Measurements from ENCODE around the gene B4GALNT4.
"Not testable (repeated sequence)": the region's sequence is repeated elsewhere in the genome, so short reads cannot be mapped to it uniquely, and the experiment has no call there.

Gene B4GALNT4

DNA sequence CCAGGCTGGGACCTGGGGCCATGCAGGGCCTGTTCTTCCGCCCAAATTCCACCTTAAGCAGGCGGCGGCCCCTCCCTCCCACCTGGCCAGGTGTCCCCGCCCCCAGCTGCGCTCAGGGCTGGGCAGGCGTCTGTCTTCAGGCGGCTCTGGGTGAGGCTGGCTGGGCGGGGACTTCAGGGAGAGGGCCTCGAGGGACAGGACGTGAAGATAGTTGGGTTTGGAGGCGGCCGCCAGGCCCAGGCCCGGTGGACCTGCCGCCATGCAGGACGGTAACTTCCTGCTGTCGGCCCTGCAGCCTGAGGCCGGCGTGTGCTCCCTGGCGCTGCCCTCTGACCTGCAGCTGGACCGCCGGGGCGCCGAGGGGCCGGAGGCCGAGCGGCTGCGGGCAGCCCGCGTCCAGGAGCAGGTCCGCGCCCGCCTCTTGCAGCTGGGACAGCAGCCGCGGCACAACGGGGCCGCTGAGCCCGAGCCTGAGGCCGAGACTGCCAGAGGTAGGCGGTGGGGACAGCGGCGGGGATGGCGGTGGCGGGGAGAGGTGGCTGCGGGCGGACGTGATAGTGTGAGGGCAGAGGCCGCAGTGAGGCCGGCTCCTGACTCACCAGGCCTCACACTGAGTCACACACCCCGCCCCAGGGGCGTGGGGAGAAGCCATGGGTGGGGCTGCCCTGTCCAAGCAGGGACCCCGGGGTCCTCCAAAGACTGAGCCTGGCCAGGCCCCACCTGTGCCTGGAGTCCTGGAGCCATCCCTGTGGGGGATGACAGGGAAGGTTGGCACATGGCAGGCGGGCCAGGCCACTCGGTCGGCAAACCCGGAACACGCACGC lies 24.9 kb downstream of the B4GALNT4 start, which contains the start of gene PKP3:
TSS of gene PKP3 (plus strand) at position 176 of the 824 bp plus-strand sequence. CDS start at position 260, 84 bp downstream.
- no peak for DNase-seq

DNA sequence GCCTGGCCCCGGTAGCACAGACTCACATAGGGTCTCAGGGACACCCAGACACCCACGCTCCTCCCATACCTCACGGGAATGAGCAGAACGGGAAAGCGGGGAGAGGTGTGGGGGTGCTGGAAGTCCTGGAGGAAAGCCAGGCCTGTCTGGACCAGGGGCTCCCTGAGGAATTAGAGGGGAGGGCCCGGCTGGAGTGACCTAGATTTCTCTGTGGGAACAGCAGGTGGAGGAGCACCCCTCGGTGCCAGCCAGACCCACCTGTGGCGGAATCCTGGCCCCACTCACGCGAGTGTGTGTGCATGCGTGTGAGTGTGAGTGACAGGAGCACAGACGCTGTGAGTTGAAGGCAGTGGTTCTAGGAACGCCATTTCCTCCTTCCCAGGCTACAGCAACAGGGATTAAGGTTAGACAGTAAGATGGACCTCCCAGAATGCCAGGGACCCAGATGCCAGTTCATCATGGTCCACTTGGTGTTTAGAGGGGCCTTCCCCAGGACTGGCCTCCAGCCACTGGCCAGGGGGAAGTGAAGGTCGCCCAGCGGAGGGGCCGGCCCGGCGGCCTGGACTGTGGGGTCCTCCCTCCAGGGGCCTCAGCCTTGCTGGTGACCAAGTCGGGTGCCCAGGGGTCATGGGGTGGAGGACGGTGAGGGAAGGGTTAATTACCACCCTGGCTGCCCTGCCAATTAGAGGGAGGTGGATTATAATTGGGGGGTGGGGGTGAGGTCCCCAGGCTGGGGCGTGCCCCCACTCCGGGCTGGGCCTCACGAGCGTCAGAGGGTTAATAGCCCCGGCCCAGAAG lies 25.8 kb downstream of the B4GALNT4 start:
- DNase-seq = no peak

DNA sequence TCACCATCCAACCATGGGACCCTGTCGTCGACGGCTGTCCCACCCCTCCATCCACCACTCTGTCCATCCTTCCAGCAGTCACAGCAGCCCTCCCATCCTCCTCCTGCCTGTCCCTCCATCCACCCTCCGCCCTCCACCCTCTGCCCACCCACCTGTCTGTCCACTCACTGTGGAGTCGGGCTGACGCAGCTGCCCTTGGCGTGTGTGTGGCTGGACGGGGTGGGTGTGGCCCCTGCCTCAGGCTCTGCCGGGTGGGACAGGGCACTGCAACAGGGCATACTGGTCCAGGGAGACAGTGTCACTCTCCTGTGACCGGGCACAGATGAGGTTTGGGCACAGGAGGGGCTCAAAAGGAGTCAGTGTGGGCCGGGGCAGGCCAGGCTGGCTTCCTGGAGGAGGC lies 26.6 kb downstream of the B4GALNT4 start:
- DNase-seq = no peak

DNA sequence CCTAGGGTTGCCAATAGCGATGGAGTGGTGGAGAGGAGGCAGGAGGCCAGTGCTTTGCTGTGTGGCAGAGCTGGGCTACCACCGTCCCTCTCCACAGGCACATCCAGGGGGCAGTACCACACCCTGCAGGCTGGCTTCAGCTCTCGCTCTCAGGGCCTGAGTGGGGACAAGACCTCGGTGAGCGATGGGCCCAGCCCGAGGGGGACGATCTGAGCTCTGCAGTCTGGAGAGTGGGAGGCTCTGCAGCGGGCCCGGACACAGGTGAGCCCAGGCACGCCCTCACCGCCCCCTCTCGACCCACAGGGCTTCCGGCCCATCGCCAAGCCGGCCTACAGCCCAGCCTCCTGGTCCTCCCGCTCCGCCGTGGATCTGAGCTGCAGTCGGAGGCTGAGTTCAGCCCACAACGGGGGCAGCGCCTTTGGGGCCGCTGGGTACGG lies 27.2 kb downstream of the B4GALNT4 start:
- no peak for DNase-seq

DNA sequence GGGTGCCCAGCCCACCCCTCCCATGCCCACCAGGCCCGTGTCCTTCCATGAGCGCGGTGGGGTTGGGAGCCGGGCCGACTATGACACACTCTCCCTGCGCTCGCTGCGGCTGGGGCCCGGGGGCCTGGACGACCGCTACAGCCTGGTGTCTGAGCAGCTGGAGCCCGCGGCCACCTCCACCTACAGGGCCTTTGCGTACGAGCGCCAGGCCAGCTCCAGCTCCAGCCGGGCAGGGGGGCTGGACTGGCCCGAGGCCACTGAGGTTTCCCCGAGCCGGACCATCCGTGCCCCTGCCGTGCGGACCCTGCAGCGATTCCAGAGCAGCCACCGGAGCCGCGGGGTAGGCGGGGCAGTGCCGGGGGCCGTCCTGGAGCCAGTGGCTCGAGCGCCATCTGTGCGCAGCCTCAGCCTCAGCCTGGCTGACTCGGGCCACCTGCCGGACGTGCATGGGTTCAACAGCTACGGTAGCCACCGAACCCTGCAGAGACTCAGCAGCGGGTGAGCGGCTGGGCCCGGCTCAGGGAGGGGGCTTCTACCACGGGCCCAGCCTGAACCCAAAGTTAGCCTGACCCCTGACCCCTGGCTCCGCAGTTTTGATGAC lies 27.7 kb downstream of the B4GALNT4 start:
- DNase-seq = peak in 1 of 4 experiments; percentile 37

DNA sequence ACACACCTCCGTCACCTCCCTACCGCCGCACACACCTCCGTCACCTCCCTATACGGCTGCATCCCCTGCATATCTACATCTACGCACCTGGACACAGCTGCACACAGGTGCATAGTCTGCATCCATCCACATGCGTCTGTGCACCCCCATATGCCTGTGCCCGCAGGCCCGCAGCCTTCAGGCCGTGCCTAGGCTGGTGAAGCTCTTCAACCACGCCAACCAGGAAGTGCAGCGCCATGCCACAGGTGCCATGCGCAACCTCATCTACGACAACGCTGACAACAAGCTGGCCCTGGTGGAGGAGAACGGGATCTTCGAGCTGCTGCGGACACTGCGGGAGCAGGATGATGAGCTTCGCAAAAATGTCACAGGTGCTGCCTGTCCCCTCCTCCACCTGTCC lies 29.5 kb downstream of the B4GALNT4 start:
- DNase-seq = no peak

DNA sequence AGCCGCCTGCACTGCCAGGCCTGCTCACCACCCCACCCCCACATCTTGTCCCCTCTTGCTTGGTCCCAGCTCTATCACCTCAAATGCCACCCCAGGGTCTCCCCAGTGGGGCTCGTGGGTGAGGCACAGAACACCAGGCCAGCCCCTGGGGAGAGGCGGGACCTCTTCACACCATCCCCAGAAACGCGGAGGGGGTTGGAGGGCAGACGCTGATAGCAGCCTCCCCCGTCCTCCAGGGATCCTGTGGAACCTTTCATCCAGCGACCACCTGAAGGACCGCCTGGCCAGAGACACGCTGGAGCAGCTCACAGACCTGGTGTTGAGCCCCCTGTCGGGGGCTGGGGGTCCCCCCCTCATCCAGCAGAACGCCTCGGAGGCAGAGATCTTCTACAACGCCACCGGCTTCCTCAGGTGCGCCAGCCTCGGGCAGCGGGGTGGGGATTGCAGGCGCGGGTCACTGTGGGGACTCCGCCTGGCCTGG lies 30.5 kb downstream of the B4GALNT4 start:
- DNase-seq = no peak

DNA sequence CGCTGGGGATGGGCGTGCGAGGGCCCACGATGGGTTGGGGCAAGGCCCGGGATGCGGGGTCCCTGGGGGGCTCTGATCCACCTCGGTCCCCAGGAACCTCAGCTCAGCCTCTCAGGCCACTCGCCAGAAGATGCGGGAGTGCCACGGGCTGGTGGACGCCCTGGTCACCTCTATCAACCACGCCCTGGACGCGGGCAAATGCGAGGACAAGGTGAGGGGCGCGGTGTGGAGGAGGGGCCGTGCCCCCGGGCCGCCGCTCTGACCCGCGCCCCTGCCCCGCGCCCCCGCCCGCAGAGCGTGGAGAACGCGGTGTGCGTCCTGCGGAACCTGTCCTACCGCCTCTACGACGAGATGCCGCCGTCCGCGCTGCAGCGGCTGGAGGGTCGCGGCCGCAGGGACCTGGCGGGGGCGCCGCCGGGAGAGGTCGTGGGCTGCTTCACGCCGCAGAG lies 31.0 kb downstream of the B4GALNT4 start:
- no peak for DNase-seq

DNA sequence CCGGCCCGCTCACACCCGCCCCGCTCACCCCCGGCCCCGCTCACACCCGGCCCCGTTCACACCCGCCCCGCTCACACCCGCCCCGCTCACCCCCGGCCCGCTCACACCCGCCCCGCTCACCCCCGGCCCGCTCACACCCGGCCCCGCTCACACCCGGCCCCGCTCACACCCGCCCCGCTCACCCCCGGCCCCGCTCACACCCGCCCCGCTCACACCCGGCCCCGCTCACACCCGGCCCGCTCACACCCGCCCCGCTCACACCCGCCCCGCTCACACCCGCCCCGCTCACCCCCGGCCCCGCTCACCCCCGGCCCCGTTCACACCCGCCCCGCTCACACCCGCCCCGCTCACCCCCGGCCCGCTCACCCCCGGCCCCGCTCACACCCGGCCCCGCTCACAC lies 31.9 kb downstream of the B4GALNT4 start:
- DNase-seq = not testable (repeated sequence)

DNA sequence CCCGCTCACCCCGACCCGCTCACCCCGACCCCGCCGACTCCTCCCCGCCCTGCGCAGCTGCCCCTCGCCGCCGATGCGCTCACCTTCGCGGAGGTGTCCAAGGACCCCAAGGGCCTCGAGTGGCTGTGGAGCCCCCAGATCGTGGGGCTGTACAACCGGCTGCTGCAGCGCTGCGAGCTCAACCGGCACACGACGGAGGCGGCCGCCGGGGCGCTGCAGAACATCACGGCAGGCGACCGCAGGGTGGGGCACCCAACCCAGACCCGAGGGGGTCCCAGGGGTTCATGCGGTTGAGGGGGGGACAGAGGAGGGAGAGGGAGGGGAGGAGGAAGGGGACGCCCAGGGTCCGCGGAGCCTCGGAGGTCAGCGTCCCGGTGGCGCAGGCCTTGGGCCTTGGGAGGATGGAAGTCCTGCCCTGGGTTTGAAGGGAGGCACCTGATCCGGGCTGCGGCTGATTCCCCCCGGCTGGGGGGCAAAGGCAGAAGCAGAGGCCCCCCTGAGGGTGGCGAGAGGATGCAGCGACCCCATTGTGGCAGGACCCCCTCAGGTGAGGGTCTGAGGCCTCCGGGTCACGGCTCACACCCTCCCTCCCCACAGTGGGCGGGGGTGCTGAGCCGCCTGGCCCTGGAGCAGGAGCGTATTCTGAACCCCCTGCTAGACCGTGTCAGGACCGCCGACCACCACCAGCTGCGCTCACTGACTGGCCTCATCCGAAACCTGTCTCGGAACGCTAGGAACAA lies 33.9 kb downstream of the B4GALNT4 start:
- DNase-seq = no peak

DNA sequence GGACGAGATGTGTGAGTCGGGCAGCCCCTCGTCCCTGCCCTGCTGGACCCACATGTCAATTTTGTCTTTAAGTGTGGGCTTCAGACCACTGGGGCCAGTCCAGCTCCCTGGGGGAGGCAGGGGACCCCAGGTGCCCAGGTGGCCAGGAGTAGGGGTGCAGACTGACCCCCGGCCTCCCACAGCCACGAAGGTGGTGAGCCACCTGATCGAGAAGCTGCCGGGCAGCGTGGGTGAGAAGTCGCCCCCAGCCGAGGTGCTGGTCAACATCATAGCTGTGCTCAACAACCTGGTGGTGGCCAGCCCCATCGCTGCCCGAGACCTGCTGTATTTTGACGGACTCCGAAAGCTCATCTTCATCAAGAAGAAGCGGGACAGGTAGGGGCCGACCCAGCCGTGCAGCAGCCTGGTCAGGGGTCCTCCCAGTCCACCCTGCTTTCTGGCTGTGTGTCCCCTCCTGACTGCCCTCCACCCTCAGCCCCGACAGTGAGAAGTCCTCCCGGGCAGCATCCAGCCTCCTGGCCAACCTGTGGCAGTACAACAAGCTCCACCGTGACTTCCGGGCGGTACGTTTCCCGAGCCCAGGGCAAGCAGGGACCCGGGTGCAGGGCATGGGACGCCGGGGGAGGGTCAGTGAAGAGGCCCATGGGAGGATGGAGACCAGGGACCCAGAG lies 34.6 kb downstream of the B4GALNT4 start:
- no peak for DNase-seq

DNA sequence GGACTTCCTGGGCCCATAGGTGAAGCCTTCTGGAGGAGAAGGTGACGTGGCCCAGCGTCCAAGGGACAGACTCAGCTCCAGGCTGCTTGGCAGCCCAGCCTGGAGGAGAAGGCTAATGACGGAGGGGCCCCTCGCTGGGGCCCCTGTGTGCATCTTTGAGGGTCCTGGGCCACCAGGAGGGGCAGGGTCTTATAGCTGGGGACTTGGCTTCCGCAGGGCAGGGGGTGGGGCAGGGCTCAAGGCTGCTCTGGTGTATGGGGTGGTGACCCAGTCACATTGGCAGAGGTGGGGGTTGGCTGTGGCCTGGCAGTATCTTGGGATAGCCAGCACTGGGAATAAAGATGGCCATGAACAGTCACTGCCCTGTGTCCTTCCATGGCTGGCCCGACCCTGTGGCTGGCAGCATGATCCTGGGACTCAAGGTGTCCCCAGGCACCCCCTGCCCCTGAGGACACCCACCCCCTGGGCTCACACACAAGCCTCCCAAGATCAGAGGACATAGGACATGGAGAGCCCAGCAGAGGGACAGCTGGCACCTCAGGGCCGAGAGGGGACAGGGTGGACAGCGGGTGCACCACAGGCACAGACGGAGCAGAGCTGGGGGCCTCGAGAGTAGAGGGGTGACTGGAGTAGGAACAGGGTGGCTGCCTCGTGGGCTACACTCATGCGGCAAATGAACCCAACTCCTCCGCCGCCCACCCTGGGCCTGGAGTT lies 35.4 kb downstream of the B4GALNT4 start:
- DNase-seq = no peak

DNA sequence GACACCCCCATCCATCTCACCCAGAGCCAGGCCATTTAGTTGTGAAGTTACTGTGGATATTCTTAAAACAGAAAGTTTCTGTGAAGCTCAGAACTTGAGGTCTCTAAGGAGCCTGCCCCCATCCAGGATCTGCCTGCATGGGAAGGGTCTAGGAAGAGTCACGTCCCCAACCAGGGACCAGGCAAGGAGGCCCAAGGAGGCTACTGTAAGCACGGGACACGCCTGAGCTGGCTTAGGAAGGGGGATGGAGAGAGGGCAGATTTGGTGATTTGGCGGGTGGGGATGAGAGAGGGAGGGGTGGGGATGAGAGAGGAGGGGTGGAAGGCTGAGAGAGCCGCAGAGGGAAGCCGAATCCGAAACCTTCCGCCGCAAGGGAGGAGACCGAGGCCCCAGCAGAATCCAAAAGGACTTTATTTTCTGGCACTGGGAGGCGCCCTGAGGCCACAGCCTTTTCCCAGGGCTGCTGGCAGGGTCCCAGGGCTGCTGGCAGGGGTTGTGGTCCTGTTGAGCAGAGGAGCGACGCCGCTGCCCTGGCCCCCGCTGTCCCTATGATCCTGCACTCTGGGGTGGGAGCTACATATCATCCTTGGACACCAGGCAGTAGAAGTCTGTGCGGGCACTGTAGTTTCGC lies 36.1 kb downstream of the B4GALNT4 start:
- DNase-seq = no peak

DNA sequence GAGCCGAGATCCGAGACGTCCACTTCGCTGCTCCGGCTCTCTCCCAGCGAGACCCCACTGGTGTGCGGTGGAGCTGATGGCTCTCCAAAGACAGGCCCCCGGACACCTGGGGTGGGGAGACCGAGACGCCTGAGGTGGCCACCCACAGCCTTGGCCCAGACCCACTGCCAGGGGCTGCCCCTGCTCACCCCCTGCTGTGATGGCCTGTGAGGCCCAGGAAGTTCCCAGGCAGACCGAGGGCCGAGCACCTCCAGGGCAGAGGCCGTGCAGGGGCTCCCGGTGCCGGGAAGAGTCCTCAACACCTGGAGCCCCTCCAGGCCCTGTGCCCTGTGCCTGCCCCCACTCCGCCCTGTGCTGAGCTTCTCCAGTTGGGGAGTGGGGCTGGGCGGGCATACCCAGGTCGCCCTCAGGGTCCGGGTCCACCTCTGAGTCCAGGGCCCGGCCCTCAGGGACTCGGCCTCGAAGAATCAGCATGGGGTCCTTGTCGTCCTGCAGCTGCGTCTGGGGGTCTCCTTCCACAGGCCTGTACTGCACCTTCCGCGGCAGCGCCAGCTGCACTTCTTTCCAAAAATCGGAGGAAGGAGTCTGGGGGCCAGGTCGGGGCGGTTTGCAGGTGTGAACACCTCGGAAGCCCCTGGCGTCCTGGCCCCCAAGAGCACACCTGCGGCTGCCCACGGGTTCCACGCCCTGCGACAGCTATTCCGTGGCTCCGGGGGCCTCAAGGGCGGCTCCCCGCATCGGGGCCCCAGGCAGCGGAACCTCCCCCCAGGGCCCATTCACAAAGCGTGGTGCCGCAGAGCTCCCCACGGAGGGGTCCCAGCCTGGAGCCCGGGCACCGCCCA lies 36.9 kb downstream of the B4GALNT4 start:
- DNase-seq = no peak

DNA sequence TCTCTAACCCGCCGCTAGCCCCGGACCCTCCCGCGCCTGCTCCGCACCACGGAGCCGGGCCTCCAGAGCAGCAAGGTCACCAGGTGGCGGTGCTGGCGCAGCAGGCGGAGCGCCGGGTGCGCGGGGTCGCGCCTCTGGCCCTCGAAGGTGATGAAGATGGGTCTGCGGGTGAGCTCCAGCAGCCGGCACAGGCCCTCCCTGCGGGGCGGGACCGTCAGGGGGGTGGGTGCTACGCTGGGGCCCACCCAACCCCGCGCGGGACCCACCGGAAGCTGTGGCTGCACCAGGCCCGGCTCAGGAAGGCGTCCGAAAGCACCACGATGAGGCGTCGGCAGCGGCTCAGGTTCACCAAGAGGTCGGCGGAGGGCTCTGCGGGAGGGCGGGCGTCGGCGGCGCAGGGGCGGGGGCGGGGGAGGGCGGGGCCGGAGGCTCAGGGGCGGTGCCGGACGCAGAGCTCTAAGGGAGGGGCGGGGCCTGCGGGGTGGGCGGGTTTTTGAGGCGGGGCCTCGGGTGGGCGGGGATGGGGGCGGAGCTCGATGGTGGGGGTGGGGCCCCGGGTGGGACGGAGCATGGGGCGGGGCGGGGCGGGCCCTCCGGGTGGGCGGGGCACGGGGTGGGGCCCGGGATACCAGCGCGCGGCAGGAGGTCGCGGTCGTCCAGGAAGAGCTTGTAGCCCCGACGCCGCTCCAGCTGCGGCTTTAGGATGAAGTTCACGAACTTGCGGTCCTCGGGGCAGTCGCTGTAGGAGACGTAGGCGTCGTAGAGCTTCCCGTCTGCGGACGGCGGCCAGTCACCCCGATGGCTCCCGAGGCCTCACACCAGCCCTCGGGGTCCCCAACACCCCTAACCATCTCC lies 37.7 kb downstream of the B4GALNT4 start:
- peak; percentile 74 to 87 (median 86) for DNase-seq

DNA sequence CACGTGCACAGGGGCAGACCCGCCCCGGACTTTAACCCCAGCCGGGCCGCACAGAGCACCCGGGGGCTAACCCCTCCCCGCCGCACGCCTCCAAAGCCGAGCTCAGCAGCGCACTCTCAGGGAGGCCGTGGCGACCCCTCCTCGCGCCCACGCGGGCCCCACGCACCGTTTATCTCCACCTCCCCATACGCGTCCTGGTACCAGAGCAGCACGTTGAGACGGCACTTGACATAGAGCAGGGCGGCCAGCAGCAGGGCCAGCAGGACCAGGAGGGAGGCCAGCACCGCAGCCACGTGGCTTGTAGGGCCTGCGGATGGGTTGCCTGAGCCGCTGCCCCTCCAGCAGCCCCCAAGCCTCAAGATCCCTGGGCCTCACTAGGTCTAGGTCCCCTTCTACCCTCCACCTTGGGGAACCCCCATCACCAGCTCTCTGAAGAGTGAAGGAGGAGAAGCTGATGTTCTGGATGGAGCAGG lies 38.4 kb downstream of the B4GALNT4 start:
- no peak for DNase-seq

DNA sequence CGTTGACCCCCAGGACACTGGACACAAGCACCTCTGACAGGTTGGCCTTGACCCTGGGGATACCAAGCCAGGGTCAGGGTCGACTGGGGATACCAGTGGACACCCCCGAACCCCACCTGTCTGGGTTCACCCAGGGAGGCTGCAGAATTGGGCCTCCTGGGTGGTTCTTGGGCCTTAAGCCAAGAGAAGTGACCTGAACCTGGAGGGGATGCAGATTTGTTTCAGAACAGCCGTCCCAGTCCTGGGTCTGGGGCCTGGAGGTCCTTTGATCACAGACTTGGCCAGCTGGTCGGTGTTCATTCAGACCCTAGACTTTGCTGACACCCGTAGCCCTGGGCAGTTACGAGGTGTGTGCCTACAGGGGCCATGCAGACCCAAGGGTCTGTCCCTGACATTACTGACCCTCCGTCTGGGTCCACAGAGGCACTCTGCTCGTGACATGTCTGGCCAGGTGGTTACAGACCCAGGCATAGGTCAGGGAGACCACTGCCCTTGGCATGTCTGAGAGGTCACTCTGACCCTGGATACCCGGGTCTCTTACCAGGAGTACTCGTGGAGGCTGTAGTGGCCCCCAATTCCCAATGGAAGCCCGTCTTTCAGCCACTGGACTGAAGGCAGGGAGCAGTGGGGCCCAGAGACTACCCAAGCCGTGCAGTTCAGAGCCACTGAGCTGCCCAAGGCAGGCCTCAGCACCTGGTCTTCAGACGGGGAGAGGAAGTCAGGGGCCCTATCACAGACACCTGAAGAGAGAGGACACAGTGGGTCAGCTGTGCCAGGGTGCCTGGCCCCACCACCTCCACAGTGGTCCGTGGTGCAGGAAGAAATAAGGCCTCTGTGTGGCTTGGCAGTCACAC lies 39.1 kb downstream of the B4GALNT4 start:
- DNase-seq = no peak
